Cardiac fibroblast (primary cell): ENCODE measurements around the gene TRIM14.

Source experiments
- DNase-seq, 2 donors: peaks; one replicate each; pipeline versions ENCODE4 v3.0.0 to v3.0.0-alpha.2; 2010; ENCODE audit warnings: low read depth in 2 of 2
- H3K4me3 ChIP-seq, 2 donors: replicated peaks in 1 of 2; 1 replicate in 1 of 2; 2 replicates in 1 of 2; pipeline ENCODE4 v1.5.1; 2011; ENCODE audit warnings: low read depth in 2 of 2, low read length in 2 of 2, mild to moderate bottlenecking in 2 of 2, moderate library complexity in 1 of 2
- CTCF ChIP-seq: IDR thresholded peaks from one replicate; pipeline ENCODE4 v1.5.1; 2011; ENCODE audit warnings: low read depth, mild to moderate bottlenecking, low read length, inconsistent platforms

Gene TRIM14

GRCh38 chr9:98046180-98046543 is 72.9 kb downstream of the TRIM14 start:
- DNase-seq: no peak
- no peak overlapping the region for H3K4me3 ChIP-seq
- no peak for TF ChIP-seq CTCF

- DNase-seq: peak in 1 of 2 donors; percentile 47
- H3K4me3 ChIP-seq: peak overlapping the region in 1 of 2 donors; percentile 21
- no peak for TF ChIP-seq CTCF
These were observed 73.5 kb downstream of the TRIM14 start for GRCh38 chr9:98045234-98046179.

GRCh38 chr9:98043915-98044314 is 75.1 kb downstream of the TRIM14 start:
- TF ChIP-seq CTCF: no peak
- no peak for DNase-seq
- no peak overlapping the region for H3K4me3 ChIP-seq

- no peak for TF ChIP-seq CTCF
- no peak for DNase-seq
- H3K4me3 ChIP-seq: no peak overlapping the region
These were observed 78.8 kb downstream of the TRIM14 start for GRCh38 chr9:98040212-98040611.

GRCh38 chr9:98039607-98040017 is 79.4 kb downstream of the TRIM14 start:
- no peak overlapping the region for H3K4me3 ChIP-seq
- no peak for TF ChIP-seq CTCF
- DNase-seq: no peak

- DNase-seq: no peak
- H3K4me3 ChIP-seq: no peak overlapping the region
- TF ChIP-seq CTCF: no peak
These were observed 80.1 kb downstream of the TRIM14 start for GRCh38 chr9:98038958-98039357.

GRCh38 chr9:98037357-98037756 is 81.7 kb downstream of the TRIM14 start:
- H3K4me3 ChIP-seq: no peak overlapping the region
- peak; percentile 46 to 57 for DNase-seq
- no peak for TF ChIP-seq CTCF
